B cell (primary cell): Measurements from ENCODE around the gene SLC7A6OS. TPM values are rescaled to one million over a fixed set of nuclear protein-coding genes. Genes with fewer than 3 reads are reported as not detected.

ENCODE experiments used
- ATAC-seq: fragments of 200-7000 bp; cut with Tn5 transposase; one replicate; pipeline ENCODE4 v1.10.0; 2021; ENCODE audit warnings: low read depth, mild to moderate bottlenecking, moderate number of reproducible peaks, moderate library complexity
- CTCF ChIA-PET: fragments of 350-600 bp; sonication (Branson Sonifier 250); formaldehyde crosslinking; loops from one replicate; lab custom pipeline; 2021; ENCODE audit warnings: antibody characterized with exemption, inconsistent platforms; lab: Charles Lee
- POLR2A ChIA-PET: fragments of 350-600 bp; sonication (Branson Sonifier 250); formaldehyde crosslinking; loops from one replicate; lab custom pipeline; 2021; ENCODE audit warnings: antibody characterized with exemption; lab: Charles Lee
- DNase-seq: peaks from one replicate; pipeline ENCODE4 v3.0.0; 2013
- H2AFZ ChIP-seq: 2 replicates; pipeline ENCODE4 v1.6.1; 2012; ENCODE audit warnings: mild to moderate bottlenecking, low read depth, low read length; ENCODE audit not compliant: insufficient read depth, poor library complexity, severe bottlenecking
- H3K27ac ChIP-seq, 2 donors: 1 replicate in 1 of 2; 2 replicates in 1 of 2; pipeline ENCODE4 v1.5.1; 2012 to 2013; ENCODE audit warnings: low read length in 2 of 2, mild to moderate bottlenecking in 2 of 2, moderate library complexity in 1 of 2
- H3K27me3 ChIP-seq, 4 experiments: fragments of 200-600 bp in 1 of 4; sonication (generic) in 1 of 4; replicated peaks in 1 of 4; 1 replicate in 2 of 4; 2 replicates in 2 of 4; pipeline versions ENCODE4 v1.6.1 to v1.7.0; 2013 to 2016; ENCODE audit warnings: low read length in 3 of 4, mild to moderate bottlenecking in 2 of 4, mixed read lengths in 1 of 4, moderate library complexity in 1 of 4; ENCODE audit not compliant: insufficient read depth in 4 of 4, control insufficient read depth in 3 of 4; ENCODE audit errors: control extremely low read depth in 1 of 4
- H3K36me3 ChIP-seq, 2 experiments: replicated peaks in 1 of 2; 1 replicate in 1 of 2; 2 replicates in 1 of 2; pipeline versions ENCODE4 v1.6.1 to v1.7.1; 2013; ENCODE audit warnings: low read length in 1 of 2; ENCODE audit not compliant: insufficient read depth in 2 of 2, control insufficient read depth in 1 of 2; ENCODE audit errors: control extremely low read depth in 1 of 2, extremely low read depth in 1 of 2
- H3K4me1 ChIP-seq, 2 donors: fragments of 200-600 bp in 1 of 2; sonication (generic) in 1 of 2; 1 replicate in 1 of 2; 2 replicates in 1 of 2; pipeline versions ENCODE4 v1.5.1 to v1.6.1; 2013 to 2017; ENCODE audit warnings: low read length in 2 of 2; ENCODE audit not compliant: control insufficient read depth in 2 of 2, insufficient read depth in 2 of 2
- H3K4me2 ChIP-seq: replicated peaks from 2 replicates; pipeline ENCODE3; 2012; ENCODE audit warnings: mild to moderate bottlenecking, low read depth, low read length; ENCODE audit not compliant: poor library complexity, severe bottlenecking
- H3K4me3 ChIP-seq, 5 experiments: fragments of 200-600 bp in 1 of 5; sonication (generic) in 1 of 5; 1 replicate in 3 of 5; 2 replicates in 2 of 5; pipeline versions ENCODE4 v1.5.1 to v1.7.0; 2011 to 2016; ENCODE audit warnings: low read length in 4 of 5, mild to moderate bottlenecking in 4 of 5, low read depth in 2 of 5, control low read depth in 1 of 5, moderate library complexity in 1 of 5; ENCODE audit not compliant: insufficient read depth in 1 of 5; ENCODE audit errors: control extremely low read depth in 1 of 5, extremely low read depth in 1 of 5
- H3K79me2 ChIP-seq: fragments of 200-600 bp; sonication (generic); one replicate; pipeline ENCODE4 v1.6.0; 2016; ENCODE audit warnings: low read length; ENCODE audit not compliant: control insufficient read depth, insufficient read depth
- H3K9ac ChIP-seq: fragments of 200-600 bp; sonication (generic); 2 replicates; pipeline ENCODE4 v1.6.1; 2017; ENCODE audit warnings: mild to moderate bottlenecking, low read length, moderate library complexity
- H3K9me3 ChIP-seq, 3 donors: one replicate each; pipeline versions ENCODE4 v1.6.1 to v1.7.1; 2013; ENCODE audit warnings: low read length in 2 of 3; ENCODE audit not compliant: control insufficient read depth in 2 of 3, insufficient read depth in 1 of 3; ENCODE audit errors: control extremely low read depth in 1 of 3
- H4K20me1 ChIP-seq: 2 replicates; pipeline ENCODE4 v1.6.0; 2012; ENCODE audit warnings: mild to moderate bottlenecking, low read length; ENCODE audit not compliant: insufficient read depth, control insufficient read depth, poor library complexity, severe bottlenecking
- H3K27ac Mint-ChIP-seq: one replicate; pipeline ENCODE4 v1.8.0; 2021; ENCODE audit warnings: mixed read lengths
- H3K27me3 Mint-ChIP-seq: one replicate; pipeline ENCODE4 v1.8.0; 2021; ENCODE audit warnings: mixed read lengths
- H3K4me1 Mint-ChIP-seq: one replicate; pipeline ENCODE4 v1.8.0; 2021; ENCODE audit warnings: mixed read lengths
- H3K4me3 Mint-ChIP-seq: one replicate; pipeline ENCODE4 v1.8.0; 2021; ENCODE audit warnings: mixed read lengths
- H3K9me3 Mint-ChIP-seq: one replicate; pipeline ENCODE4 v1.8.0; 2022; ENCODE audit warnings: mixed read lengths; ENCODE audit not compliant: insufficient read depth
- EZH2 ChIP-seq: IDR thresholded peaks from 2 replicates; pipeline ENCODE4 v1.6.1; 2012; ENCODE audit warnings: borderline replicate concordance, low read depth, mild to moderate bottlenecking, moderate library complexity, low read length; ENCODE audit not compliant: insufficient read depth, poor library complexity, severe bottlenecking
- WGBS: methylation state at CpG from one replicate; pipeline ENCODE4 v1.1.5; 2013; ENCODE audit warnings: missing lambda C conversion rate; ENCODE audit not compliant: insufficient coverage; 5-methylcytosine and 5-hydroxymethylcytosine counted together
- intact Hi-C: fragments of 100-400 bp; cut with micrococcal nuclease; formaldehyde crosslinking; loops from one replicate; pipeline ENCODE4 v1.10.0; 2022
- polyA plus RNA-seq: library from polyadenylated mRNA; depleted of rRNA; stranded (reverse); fragments of >200 nt; gene quantifications from 2 replicates; pipeline ENCODE4 v1.2.3, GENCODE V29; 2012
- total RNA-seq, 2 donors: library from RNA; stranded (reverse); fragments of 120-200 nt in 1 of 2; gene quantifications; 1 replicate in 1 of 2; 2 replicates in 1 of 2; pipeline versions ENCODE4 v1.2.3 to v1.2.4, GENCODE V29; 2013 to 2022
- TF ChIP-seq, protein P1 (sequence below): fragments of 200-600 bp; IDR thresholded peaks from one replicate; pipeline ENCODE4 v1.8.0; 2022; ENCODE audit warnings: antibody characterized with exemption, mild to moderate bottlenecking

The SLC7A6OS gene
- total and polyA plus RNA-seq, 2 donors (not counting 1 experiment from before 2014, with no cell fraction given) = 9.9 to 54.1 TPM

GRCh38 chr16:68343137-68343536 lies 32.4 kb upstream of the SLC7A6OS start:
- Mint-ChIP-seq H3K27ac (no peak overlapping the region), H3K27me3 (no peaks in the 10 kb centered on the region), H3K9me3 (no peaks in the 10 kb centered on the region), H3K4me1 (no peaks in the 10 kb centered on the region), H3K4me3 (no peak overlapping the region)
- H3K27me3 ChIP-seq = no peaks in the 10 kb centered on the region
- H3K4me1 ChIP-seq = no peaks in the 10 kb centered on the region
- DNase-seq (no peak), ATAC-seq (no peak)
- H3K4me2 ChIP-seq = no peak overlapping the region
- no peaks in the 10 kb centered on the region for H4K20me1 ChIP-seq
- CTCF ChIA-PET = interaction anchor here (1.5 kb wide), 1 partner anchor 79 kb away, joined by 6 read pairs; the partner anchor contains the start of gene SLC7A6
- H3K9ac ChIP-seq = no peak overlapping the region
- H2AFZ ChIP-seq = no peak overlapping the region
- H3K36me3 ChIP-seq = peaks cover 17 to 75% of the 10 kb centered on the region in 2 experiments
- H3K9me3 ChIP-seq = no peaks in the 10 kb centered on the region
- POLR2A ChIA-PET = no interaction called here
- intact Hi-C loops = no loop called here
- no peak overlapping the region for H3K4me3 ChIP-seq
- TF ChIP-seq, protein P1, sequence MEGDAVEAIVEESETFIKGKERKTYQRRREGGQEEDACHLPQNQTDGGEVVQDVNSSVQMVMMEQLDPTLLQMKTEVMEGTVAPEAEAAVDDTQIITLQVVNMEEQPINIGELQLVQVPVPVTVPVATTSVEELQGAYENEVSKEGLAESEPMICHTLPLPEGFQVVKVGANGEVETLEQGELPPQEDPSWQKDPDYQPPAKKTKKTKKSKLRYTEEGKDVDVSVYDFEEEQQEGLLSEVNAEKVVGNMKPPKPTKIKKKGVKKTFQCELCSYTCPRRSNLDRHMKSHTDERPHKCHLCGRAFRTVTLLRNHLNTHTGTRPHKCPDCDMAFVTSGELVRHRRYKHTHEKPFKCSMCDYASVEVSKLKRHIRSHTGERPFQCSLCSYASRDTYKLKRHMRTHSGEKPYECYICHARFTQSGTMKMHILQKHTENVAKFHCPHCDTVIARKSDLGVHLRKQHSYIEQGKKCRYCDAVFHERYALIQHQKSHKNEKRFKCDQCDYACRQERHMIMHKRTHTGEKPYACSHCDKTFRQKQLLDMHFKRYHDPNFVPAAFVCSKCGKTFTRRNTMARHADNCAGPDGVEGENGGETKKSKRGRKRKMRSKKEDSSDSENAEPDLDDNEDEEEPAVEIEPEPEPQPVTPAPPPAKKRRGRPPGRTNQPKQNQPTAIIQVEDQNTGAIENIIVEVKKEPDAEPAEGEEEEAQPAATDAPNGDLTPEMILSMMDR = no peak
- TF ChIP-seq EZH2 = no peak
- H3K27ac ChIP-seq = no peak overlapping the region
- 100% methylated on average over 4 of the region's 7 CpGs for WGBS
- H3K79me2 ChIP-seq = no peaks in the 10 kb centered on the region

- H3K9ac ChIP-seq = no peak overlapping the region
- H3K4me3 ChIP-seq = no peak overlapping the region
These were observed 31.9 kb upstream of the SLC7A6OS start for GRCh38 chr16:68342620-68343019.

More at GRCh38 chr16:68342620-68343019, 31.9 kb upstream of the SLC7A6OS start:
- Histone ChIP-seq H3K27me3 (no peaks in the 10 kb centered on the region), H3K4me1 (no peaks in the 10 kb centered on the region), H2AFZ (no peak overlapping the region), H3K27ac (no peak overlapping the region), H3K36me3 (peaks cover 13 to 75% of the 10 kb centered on the region in 2 experiments), H3K9me3 (no peaks in the 10 kb centered on the region), H4K20me1 (no peaks in the 10 kb centered on the region), H3K4me2 (no peak overlapping the region), H3K79me2 (no peaks in the 10 kb centered on the region)
- ChIA-PET POLR2A (no interaction called here), CTCF (interaction anchor here (1.5 kb wide), 1 partner anchor 79 kb away, joined by 6 read pairs; the partner anchor contains the start of gene SLC7A6)
- WGBS = 95% methylated on average over 4 of the region's 7 CpGs
- TF ChIP-seq, protein P1 = no peak
- TF ChIP-seq EZH2 = no peak
- no peak for DNase-seq
- H3K4me3 Mint-ChIP-seq = no peak overlapping the region
- intact Hi-C loops = no loop called here
- ATAC-seq = no peak
- H3K27ac Mint-ChIP-seq = no peak overlapping the region
- H3K27me3 Mint-ChIP-seq = no peaks in the 10 kb centered on the region
- H3K9me3 Mint-ChIP-seq = no peaks in the 10 kb centered on the region
- no peaks in the 10 kb centered on the region for H3K4me1 Mint-ChIP-seq
